IMR-90 (cell line): ENCODE data around the gene NPEPL1. TPM values are rescaled to one million over a fixed set of nuclear protein-coding genes. Genes with fewer than 3 reads are reported as not detected.

Experiments used
- ATAC-seq: fragments of 200-7000 bp; cut with Tn5 transposase; 2 replicates; pipeline ENCODE4 v1.9.1; 2020; ENCODE audit warnings: low read depth, mild to moderate bottlenecking, moderate library complexity
- BruUV-seq: library from RNA; stranded (reverse); fragments of 400-500 nt; replicated peaks from 2 replicates; lab custom pipeline; 2021; lab: Mats Ljungman, UMichigan
- CTCF ChIA-PET: fragments of 300-600 bp; formaldehyde crosslinking; extraction: SDS; loops from one replicate; lab custom pipeline; 2021; ENCODE audit warnings: antibody characterized with exemption; lab: Yijun Ruan, JAX
- POLR2A ChIA-PET: fragments of 300-600 bp; sonication (Branson Sonifier 250); formaldehyde crosslinking; loops from one replicate; lab custom pipeline; 2022; ENCODE audit warnings: antibody characterized with exemption; ENCODE audit not compliant: unreplicated experiment; lab: Charles Lee
- DNase-seq: peaks from one replicate; pipeline ENCODE4 v3.0.0; 2013
- H2AFZ ChIP-seq: replicated peaks from 2 replicates; pipeline ENCODE3; 2013; ENCODE audit warnings: low read length, mild to moderate bottlenecking; ENCODE audit not compliant: poor library complexity
- H2AK5ac ChIP-seq: 2 replicates; pipeline ENCODE4 v1.6.1; 2013; ENCODE audit warnings: low read depth, low read length, inconsistent platforms
- H2AK9ac ChIP-seq: replicated peaks from 2 replicates; pipeline ENCODE3; 2013; ENCODE audit warnings: mild to moderate bottlenecking, low read depth, low read length, moderate library complexity; ENCODE audit not compliant: poor library complexity
- H2BK120ac ChIP-seq: 2 replicates; pipeline ENCODE4 v1.6.1; 2013; ENCODE audit warnings: low read depth, low read length, inconsistent platforms
- H2BK15ac ChIP-seq: 3 replicates; pipeline ENCODE4 v1.6.1; 2013; ENCODE audit warnings: low read depth, low read length, inconsistent platforms
- H2BK20ac ChIP-seq: 2 replicates; pipeline ENCODE4 v1.6.1; 2013; ENCODE audit warnings: low read depth, mild to moderate bottlenecking, inconsistent platforms, low read length, moderate library complexity
- H2BK5ac ChIP-seq: 2 replicates; pipeline ENCODE4 v1.6.1; 2013; ENCODE audit warnings: mild to moderate bottlenecking, low read depth, low read length, inconsistent platforms; ENCODE audit not compliant: poor library complexity, severe bottlenecking
- H3K14ac ChIP-seq: replicated peaks from 2 replicates; pipeline ENCODE4 v1.6.1; 2013; ENCODE audit warnings: low read depth, low read length, inconsistent platforms
- H3K18ac ChIP-seq: 2 replicates; pipeline ENCODE4 v1.6.1; 2013; ENCODE audit warnings: low read depth, low read length, control low read depth
- H3K23ac ChIP-seq: 2 replicates; pipeline ENCODE4 v1.6.1; 2013; ENCODE audit warnings: low read depth, low read length, inconsistent platforms
- H3K27ac ChIP-seq: 2 replicates; pipeline ENCODE4 v1.5.1; 2013; ENCODE audit warnings: mild to moderate bottlenecking, control low read depth, low read length; ENCODE audit not compliant: insufficient read depth
- H3K27me3 ChIP-seq: 2 replicates; pipeline ENCODE4 v1.6.1; 2013; ENCODE audit warnings: low read length; ENCODE audit not compliant: control insufficient read depth, insufficient read depth
- H3K36me3 ChIP-seq: 2 replicates; pipeline ENCODE4 v1.6.1; 2013; ENCODE audit warnings: low read length, mixed read lengths; ENCODE audit not compliant: control insufficient read depth, insufficient read depth
- H3K4ac ChIP-seq: 2 replicates; pipeline ENCODE4 v1.6.1; 2013; ENCODE audit warnings: low read depth, low read length, inconsistent platforms
- H3K4me1 ChIP-seq: 2 replicates; pipeline ENCODE4 v1.6.1; 2013; ENCODE audit warnings: low read length, mixed read lengths; ENCODE audit not compliant: control insufficient read depth, insufficient read depth
- H3K4me2 ChIP-seq: 2 replicates; pipeline ENCODE4 v1.6.1; 2013; ENCODE audit warnings: low read depth, mild to moderate bottlenecking, control low read depth, low read length, moderate library complexity
- H3K4me3 ChIP-seq: 2 replicates; pipeline ENCODE4 v1.5.1; 2013; ENCODE audit warnings: low read depth, mild to moderate bottlenecking, control low read depth, low read length, moderate library complexity; ENCODE audit not compliant: insufficient read depth
- H3K56ac ChIP-seq: 2 replicates; pipeline ENCODE4 v1.6.1; 2013; ENCODE audit warnings: low read length, inconsistent platforms; ENCODE audit not compliant: insufficient read depth; ENCODE audit errors: extremely low read depth
- H3K79me1 ChIP-seq, 2 experiments: 2 replicates each; pipeline ENCODE4 v1.6.1; 2013; ENCODE audit warnings: low read length in 2 of 2, inconsistent platforms in 1 of 2, low read depth in 1 of 2
- H3K9ac ChIP-seq: 2 replicates; pipeline ENCODE4 v1.6.1; 2013; ENCODE audit warnings: low read depth, low read length, control low read depth
- H3K9me1 ChIP-seq: 2 replicates; pipeline ENCODE4 v1.6.1; 2013; ENCODE audit warnings: low read length, inconsistent platforms; ENCODE audit not compliant: insufficient read depth
- H3K9me3 ChIP-seq: 2 replicates; pipeline ENCODE4 v1.6.1; 2013; ENCODE audit warnings: low read length; ENCODE audit not compliant: control insufficient read depth, insufficient read depth
- H4K20me1 ChIP-seq: 2 replicates; pipeline ENCODE4 v1.6.1; 2013; ENCODE audit warnings: low read length, inconsistent platforms; ENCODE audit not compliant: insufficient read depth
- H4K5ac ChIP-seq: 2 replicates; pipeline ENCODE4 v1.6.1; 2013; ENCODE audit warnings: mild to moderate bottlenecking, low read depth, low read length, control low read depth
- H4K8ac ChIP-seq, 2 experiments: 2 replicates each; pipeline ENCODE4 v1.6.1; 2013; ENCODE audit warnings: low read depth in 2 of 2, low read length in 2 of 2, control low read depth in 1 of 2, inconsistent platforms in 1 of 2
- H4K91ac ChIP-seq: 2 replicates; pipeline ENCODE4 v1.6.1; 2013; ENCODE audit warnings: low read depth, low read length, inconsistent platforms; ENCODE audit not compliant: insufficient read depth
- BHLHE40 ChIP-seq: fragments of 150-350 bp; IDR thresholded peaks from 2 replicates; pipeline ENCODE4 v1.6.1; 2016; ENCODE audit warnings: mild to moderate bottlenecking, low read depth, low read length
- CEBPB ChIP-seq: IDR thresholded peaks from 2 replicates; pipeline ENCODE4 v1.6.1; 2012; ENCODE audit warnings: low read depth, low read length, improper control_type of control experiment
- CHD1 ChIP-seq: IDR thresholded peaks from 2 replicates; pipeline ENCODE4 v1.6.1; 2012; ENCODE audit warnings: low read depth, low read length, improper control_type of control experiment
- MAZ ChIP-seq: IDR thresholded peaks from 2 replicates; pipeline ENCODE4 v1.6.1; 2012; ENCODE audit warnings: low read depth, mild to moderate bottlenecking, low read length, improper control_type of control experiment, moderate library complexity, borderline replicate concordance
- MXI1 ChIP-seq: IDR thresholded peaks from 2 replicates; pipeline ENCODE4 v1.6.1; 2012; ENCODE audit warnings: low read depth, mild to moderate bottlenecking, low read length, moderate library complexity, borderline replicate concordance
- RFX5 ChIP-seq: IDR thresholded peaks from 2 replicates; pipeline ENCODE4 v1.8.0; 2012; ENCODE audit warnings: low read depth, mild to moderate bottlenecking, low read length, moderate library complexity
- SMC3 ChIP-seq: fragments of 150-350 bp; IDR thresholded peaks from 2 replicates; pipeline ENCODE4 v1.6.1; 2016; ENCODE audit warnings: low read depth, mild to moderate bottlenecking, antibody characterized with exemption, low read length, moderate library complexity
- WGBS, 2 experiments: methylation state at CpG; one replicate each; pipeline versions ENCODE4 v1.1.5 to v1.1.7; 2013; ENCODE audit warnings: missing lambda C conversion rate in 2 of 2; ENCODE audit not compliant: insufficient read length in 1 of 2; ENCODE audit errors: extremely low coverage in 2 of 2; 5-methylcytosine and 5-hydroxymethylcytosine counted together
- dilution Hi-C: fragments of 300-500 bp; cut with HindIII; formaldehyde crosslinking; loops from one replicate; pipeline ENCODE4 v1.14.3; 2018; ENCODE audit warnings: low sequenced_read_pairs; ENCODE audit not compliant: unreplicated experiment
- in situ Hi-C: fragments of 300-500 bp; cut with MboI; formaldehyde crosslinking; loops from 3 replicates; pipeline ENCODE4 v1.14.3; 2019; ENCODE audit warnings: low sequenced_read_pairs, inconsistent platforms, mixed read lengths
- intact Hi-C: fragments of 100-400 bp; cut with micrococcal nuclease; formaldehyde crosslinking; loops from 2 replicates; pipeline ENCODE4 v1.10.0; 2022
- polyA plus RNA-seq, 3 experiments: library from polyadenylated mRNA; depleted of rRNA; stranded (reverse); fragments of >200 nt; gene quantifications; 2 replicates each; pipeline ENCODE4 v1.2.3, GENCODE V29; 2012; ENCODE audit warnings: low replicate concordance in 1 of 3
- total RNA-seq: library from RNA; depleted of rRNA; stranded (reverse); fragments of >200 nt; gene quantifications from 2 replicates; pipeline ENCODE4 v1.2.3, GENCODE V29; 2012
- TF ChIP-seq, protein P1 (sequence below): conservative IDR thresholded peaks from 2 replicates; pipeline ENCODE4 v1.5.1; 2012; ENCODE audit warnings: mild to moderate bottlenecking, low read depth, low read length, improper control_type of control experiment
- TF ChIP-seq, protein P2 (sequence below): fragments of 150-350 bp; IDR thresholded peaks from 2 replicates; pipeline ENCODE4 v1.6.1; 2016; ENCODE audit warnings: low read depth, mild to moderate bottlenecking, low read length, moderate library complexity, borderline replicate concordance

Gene NPEPL1
- total and polyA plus RNA-seq, 2 of the 4 experiments (the other 2 are of a cell fraction) = 6.3 to 10.4 TPM

DNA sequence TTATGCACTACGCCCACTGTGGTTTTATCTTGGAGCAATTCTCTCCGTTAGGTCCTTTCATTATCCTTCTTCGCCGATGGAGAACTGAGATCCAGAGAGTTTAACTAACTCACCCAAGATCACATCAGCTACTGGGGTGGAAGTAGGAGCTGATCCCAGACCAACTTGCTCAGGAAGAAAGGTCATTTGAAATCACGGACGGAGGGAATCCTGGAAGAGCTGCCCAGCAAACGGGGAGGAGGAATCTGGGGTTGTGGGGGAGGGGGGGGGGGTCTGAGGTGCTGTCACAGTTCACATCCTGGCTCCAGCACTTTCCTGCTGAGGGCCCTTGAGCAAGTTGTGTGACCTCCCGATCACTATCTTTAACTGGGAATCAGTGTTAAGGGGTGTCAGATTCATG lies 62.0 kb downstream of the NPEPL1 start:
- POLR2A ChIA-PET = interaction anchor here (0.6 kb wide), 1 partner anchor 1768 kb away, joined by 11 read pairs; no protein-coding TSS in a partner anchor
- CTCF ChIA-PET = interaction anchor here (0.5 kb wide), 1 partner anchor 476 kb away, joined by 3 read pairs; no protein-coding TSS in a partner anchor

More for the DNA sequence above, 62.0 kb downstream of the NPEPL1 start:
- H3K36me3 ChIP-seq = no peaks in the 10 kb centered on the region
- H4K5ac ChIP-seq = no peak overlapping the region
- intact Hi-C loops (no loop called here), dilution Hi-C loops (no loop called here), in situ Hi-C loops (no loop called here)
- ATAC-seq (no peak), DNase-seq (no peak)
- H2BK15ac ChIP-seq = no peak overlapping the region
- H4K20me1 ChIP-seq = no peaks in the 10 kb centered on the region
- no peak overlapping the region for H2AK5ac ChIP-seq
- no CpG with 5 or more reads among the region's 8 CpGs for WGBS, 2 experiments
- no peak overlapping the region for H3K27ac ChIP-seq
- H4K91ac ChIP-seq = no peak overlapping the region
- no peaks in the 10 kb centered on the region for H3K4me1 ChIP-seq
- peaks cover 30% of the 10 kb centered on the region for H3K27me3 ChIP-seq
- H3K79me1 ChIP-seq = no peaks in the 10 kb centered on the region
- no peak overlapping the region for H2BK20ac ChIP-seq
- no peak overlapping the region for H3K14ac ChIP-seq
- H2AFZ ChIP-seq = no peak overlapping the region
- H3K9me1 ChIP-seq = no peaks in the 10 kb centered on the region
- H3K18ac ChIP-seq = no peak overlapping the region
- H3K56ac ChIP-seq = no peak overlapping the region
- no peak overlapping the region for H4K8ac ChIP-seq
- H3K23ac ChIP-seq = no peak overlapping the region
- no peak overlapping the region for H2AK9ac ChIP-seq
- H2BK5ac ChIP-seq = no peak overlapping the region
- TF ChIP-seq MAZ (no peak), CEBPB (no peak), MXI1 (no peak), BHLHE40 (no peak), RFX5 (no peak), SMC3 (no peak), CHD1 (no peak)
- TF ChIP-seq, protein P1, sequence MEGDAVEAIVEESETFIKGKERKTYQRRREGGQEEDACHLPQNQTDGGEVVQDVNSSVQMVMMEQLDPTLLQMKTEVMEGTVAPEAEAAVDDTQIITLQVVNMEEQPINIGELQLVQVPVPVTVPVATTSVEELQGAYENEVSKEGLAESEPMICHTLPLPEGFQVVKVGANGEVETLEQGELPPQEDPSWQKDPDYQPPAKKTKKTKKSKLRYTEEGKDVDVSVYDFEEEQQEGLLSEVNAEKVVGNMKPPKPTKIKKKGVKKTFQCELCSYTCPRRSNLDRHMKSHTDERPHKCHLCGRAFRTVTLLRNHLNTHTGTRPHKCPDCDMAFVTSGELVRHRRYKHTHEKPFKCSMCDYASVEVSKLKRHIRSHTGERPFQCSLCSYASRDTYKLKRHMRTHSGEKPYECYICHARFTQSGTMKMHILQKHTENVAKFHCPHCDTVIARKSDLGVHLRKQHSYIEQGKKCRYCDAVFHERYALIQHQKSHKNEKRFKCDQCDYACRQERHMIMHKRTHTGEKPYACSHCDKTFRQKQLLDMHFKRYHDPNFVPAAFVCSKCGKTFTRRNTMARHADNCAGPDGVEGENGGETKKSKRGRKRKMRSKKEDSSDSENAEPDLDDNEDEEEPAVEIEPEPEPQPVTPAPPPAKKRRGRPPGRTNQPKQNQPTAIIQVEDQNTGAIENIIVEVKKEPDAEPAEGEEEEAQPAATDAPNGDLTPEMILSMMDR = no peak
- TF ChIP-seq, protein P2, sequence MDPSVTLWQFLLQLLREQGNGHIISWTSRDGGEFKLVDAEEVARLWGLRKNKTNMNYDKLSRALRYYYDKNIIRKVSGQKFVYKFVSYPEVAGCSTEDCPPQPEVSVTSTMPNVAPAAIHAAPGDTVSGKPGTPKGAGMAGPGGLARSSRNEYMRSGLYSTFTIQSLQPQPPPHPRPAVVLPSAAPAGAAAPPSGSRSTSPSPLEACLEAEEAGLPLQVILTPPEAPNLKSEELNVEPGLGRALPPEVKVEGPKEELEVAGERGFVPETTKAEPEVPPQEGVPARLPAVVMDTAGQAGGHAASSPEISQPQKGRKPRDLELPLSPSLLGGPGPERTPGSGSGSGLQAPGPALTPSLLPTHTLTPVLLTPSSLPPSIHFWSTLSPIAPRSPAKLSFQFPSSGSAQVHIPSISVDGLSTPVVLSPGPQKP = no peak
- H3K4me3 ChIP-seq = no peak overlapping the region
- BruUV-seq = no TSS peak
- H3K4me2 ChIP-seq = no peak overlapping the region
- H2BK120ac ChIP-seq = no peak overlapping the region
- no peak overlapping the region for H3K4ac ChIP-seq
- H3K9ac ChIP-seq = no peak overlapping the region
- H3K9me3 ChIP-seq = no peaks in the 10 kb centered on the region
